ENCODE results near the gene MX2. TPM values are rescaled to one million over a fixed set of nuclear protein-coding genes. Genes with fewer than 3 reads are reported as not detected.

The MX2 gene
- total and polyA plus RNA-seq, 2 experiments from 2014 or later: 5.4 to 9.2 TPM

- Histone ChIP-seq H3K79me2 (replicated peaks; ENCODE audit: insufficient read depth) (no peaks in the 10 kb centered on the region), H4K20me1 (replicated peaks; ENCODE audit: insufficient read depth) (no peaks in the 10 kb centered on the region), H3K9me2 (ENCODE audit: insufficient read depth) (no peaks in the 10 kb centered on the region), H2AFZ (no peak overlapping the region), H3F3A (replicated peaks; ENCODE audit: low read depth) (no peaks in the 10 kb centered on the region), H3K27me3 (ENCODE audit: insufficient read depth) (no peaks in the 10 kb centered on the region), H3K4me3 (no peak overlapping the region), H3K27ac (ENCODE audit: low read depth) (no peak overlapping the region), H3K4me2 (no peak overlapping the region), H3K4me1 (ENCODE audit: insufficient read depth) (no peaks in the 10 kb centered on the region), H3K36me3 (ENCODE audit: insufficient read depth) (no peaks in the 10 kb centered on the region; the same call in 1 of the 2 replicates)
- no peak for DNase-seq (ENCODE audit: low spot score)
- TF ChIP-seq EZH2phosphoT487 (IDR thresholded peaks at IDR 0.05; ENCODE audit: unreplicated experiment): no peak
- no peak overlapping the region for H3K4me3 Mint-ChIP-seq
- no peaks in the 10 kb centered on the region; the same call in 2 of the 3 replicates for H3K36me3 Mint-ChIP-seq (ENCODE audit: low read depth)
- H3K27ac Mint-ChIP-seq: no peak overlapping the region
- H3K4me1 Mint-ChIP-seq: no peaks in the 10 kb centered on the region
- H3K9me3 Mint-ChIP-seq: no peaks in the 10 kb centered on the region
- ATAC-seq: no peak
- H3K27me3 Mint-ChIP-seq (ENCODE audit: insufficient read depth, low read depth, poor library complexity): peaks cover 6% of the 10 kb centered on the region
Measured at GRCh38 chr21:41403331-41403730, 41.5 kb downstream of the MX2 start.

GRCh38 chr21:41403966-41404365 is 42.1 kb downstream of the MX2 start:
- no peaks in the 10 kb centered on the region; the same call in 2 of the 3 replicates for H3K36me3 Mint-ChIP-seq (ENCODE audit: low read depth)
- no peaks in the 10 kb centered on the region for H3K79me2 ChIP-seq (replicated peaks; ENCODE audit: insufficient read depth)
- H3K4me2 ChIP-seq: no peak overlapping the region
- H3K27me3 ChIP-seq (ENCODE audit: insufficient read depth): no peaks in the 10 kb centered on the region
- no peak overlapping the region for H3K27ac Mint-ChIP-seq
- no peak overlapping the region for H2AFZ ChIP-seq
- H3K4me1 ChIP-seq (ENCODE audit: insufficient read depth): no peaks in the 10 kb centered on the region
- DNase-seq (ENCODE audit: low spot score) (no peak), ATAC-seq (no peak)
- H3K27me3 Mint-ChIP-seq (ENCODE audit: insufficient read depth, low read depth, poor library complexity): peaks cover 6% of the 10 kb centered on the region
- H3K36me3 ChIP-seq (ENCODE audit: insufficient read depth): no peaks in the 10 kb centered on the region; the same call in 1 of the 2 replicates
- no peak overlapping the region for H3K27ac ChIP-seq (ENCODE audit: low read depth)
- no peaks in the 10 kb centered on the region for H4K20me1 ChIP-seq (replicated peaks; ENCODE audit: insufficient read depth)
- H3F3A ChIP-seq (replicated peaks; ENCODE audit: low read depth): no peaks in the 10 kb centered on the region
- no peaks in the 10 kb centered on the region for H3K9me2 ChIP-seq (ENCODE audit: insufficient read depth)
- H3K4me3 ChIP-seq: no peak overlapping the region
- H3K4me1 Mint-ChIP-seq: no peaks in the 10 kb centered on the region
- H3K9me3 Mint-ChIP-seq: no peaks in the 10 kb centered on the region
- no peak overlapping the region for H3K4me3 Mint-ChIP-seq
- TF ChIP-seq JUNB (IDR thresholded peaks at IDR 0.05; ENCODE audit: unreplicated experiment) (no peak), ZNF462 (CRISPR knock-in tag; IDR thresholded peaks at IDR 0.05) (no peak), ZNF331 (CRISPR knock-in tag; IDR thresholded peaks at IDR 0.05; ENCODE audit: low read depth) (no peak), POLR2AphosphoS5 (IDR thresholded peaks at IDR 0.05; ENCODE audit: low read depth) (no peak)
- TF ChIP-seq, protein P1, sequence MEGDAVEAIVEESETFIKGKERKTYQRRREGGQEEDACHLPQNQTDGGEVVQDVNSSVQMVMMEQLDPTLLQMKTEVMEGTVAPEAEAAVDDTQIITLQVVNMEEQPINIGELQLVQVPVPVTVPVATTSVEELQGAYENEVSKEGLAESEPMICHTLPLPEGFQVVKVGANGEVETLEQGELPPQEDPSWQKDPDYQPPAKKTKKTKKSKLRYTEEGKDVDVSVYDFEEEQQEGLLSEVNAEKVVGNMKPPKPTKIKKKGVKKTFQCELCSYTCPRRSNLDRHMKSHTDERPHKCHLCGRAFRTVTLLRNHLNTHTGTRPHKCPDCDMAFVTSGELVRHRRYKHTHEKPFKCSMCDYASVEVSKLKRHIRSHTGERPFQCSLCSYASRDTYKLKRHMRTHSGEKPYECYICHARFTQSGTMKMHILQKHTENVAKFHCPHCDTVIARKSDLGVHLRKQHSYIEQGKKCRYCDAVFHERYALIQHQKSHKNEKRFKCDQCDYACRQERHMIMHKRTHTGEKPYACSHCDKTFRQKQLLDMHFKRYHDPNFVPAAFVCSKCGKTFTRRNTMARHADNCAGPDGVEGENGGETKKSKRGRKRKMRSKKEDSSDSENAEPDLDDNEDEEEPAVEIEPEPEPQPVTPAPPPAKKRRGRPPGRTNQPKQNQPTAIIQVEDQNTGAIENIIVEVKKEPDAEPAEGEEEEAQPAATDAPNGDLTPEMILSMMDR (conservative IDR thresholded peaks at IDR 0.05; ENCODE audit: low read depth in 2 of 2): no peak
- TF ChIP-seq, protein P2, sequence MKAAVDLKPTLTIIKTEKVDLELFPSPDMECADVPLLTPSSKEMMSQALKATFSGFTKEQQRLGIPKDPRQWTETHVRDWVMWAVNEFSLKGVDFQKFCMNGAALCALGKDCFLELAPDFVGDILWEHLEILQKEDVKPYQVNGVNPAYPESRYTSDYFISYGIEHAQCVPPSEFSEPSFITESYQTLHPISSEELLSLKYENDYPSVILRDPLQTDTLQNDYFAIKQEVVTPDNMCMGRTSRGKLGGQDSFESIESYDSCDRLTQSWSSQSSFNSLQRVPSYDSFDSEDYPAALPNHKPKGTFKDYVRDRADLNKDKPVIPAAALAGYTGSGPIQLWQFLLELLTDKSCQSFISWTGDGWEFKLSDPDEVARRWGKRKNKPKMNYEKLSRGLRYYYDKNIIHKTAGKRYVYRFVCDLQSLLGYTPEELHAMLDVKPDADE (IDR thresholded peaks at IDR 0.05): no peak
